Activated T-helper 9 cell treated with anti-CD3 and anti-CD28 coated beads, Interleukin-2, amount 50 U/mL, for 16 hours (primary cell): ENCODE data around the gene CAMSAP1.

Experiments
- DNase-seq: peaks from one replicate; pipeline ENCODE4 v3.0.0-alpha.2; 2020; ENCODE audit warnings: low read depth

Gene CAMSAP1

DNA sequence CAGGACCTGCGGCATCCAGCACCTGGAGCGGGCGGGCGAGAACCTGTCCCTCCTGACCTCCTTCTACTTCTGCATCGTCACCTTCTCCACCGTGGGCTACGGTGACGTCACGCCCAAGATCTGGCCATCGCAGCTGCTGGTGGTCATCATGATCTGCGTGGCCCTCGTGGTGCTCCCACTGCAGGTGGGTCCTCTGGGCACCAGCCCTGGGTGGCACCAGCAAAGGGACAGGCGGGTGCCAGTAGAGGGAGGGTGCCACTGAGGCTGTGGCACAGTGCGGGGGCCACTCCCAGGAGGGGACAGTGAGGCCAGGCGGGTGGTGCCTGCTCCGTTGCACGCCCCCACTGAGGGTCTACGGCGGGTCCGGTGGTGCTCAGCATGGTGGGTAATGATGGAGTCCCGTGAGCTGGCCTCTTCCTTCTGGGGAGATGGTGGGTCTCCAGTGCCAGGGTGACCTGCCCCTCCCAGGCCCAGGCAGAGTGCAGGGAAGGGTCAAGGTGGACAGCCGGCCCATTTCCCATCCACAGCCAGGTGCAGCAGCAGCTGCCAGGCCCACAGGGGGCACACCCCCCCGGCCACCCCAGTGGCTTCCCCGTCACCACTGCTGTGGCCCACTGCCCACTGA is 147.6 kb downstream of the CAMSAP1 start:
- no peak for DNase-seq

DNA sequence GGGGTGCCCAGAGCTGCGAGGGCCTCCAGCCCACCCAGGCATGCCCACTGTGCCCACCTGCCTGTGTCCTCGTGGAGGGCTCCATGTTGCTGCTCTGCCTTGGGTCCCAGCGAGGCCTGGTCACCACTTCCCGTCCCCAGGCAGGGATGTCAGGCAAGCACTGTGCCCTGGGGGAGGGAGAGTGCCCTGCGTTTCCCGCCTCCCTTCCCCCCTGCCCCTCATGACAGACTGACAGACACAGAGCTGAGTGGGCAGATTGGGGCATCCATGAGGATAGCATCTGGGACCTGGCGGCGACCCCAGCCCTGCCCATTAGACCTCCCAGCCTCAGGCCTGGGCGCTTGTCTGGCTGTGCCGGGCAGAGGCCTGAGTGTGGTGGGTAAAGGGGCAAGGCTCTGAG is 148.5 kb downstream of the CAMSAP1 start:
- DNase-seq = no peak
